SK-N-SH (cell line): ENCODE measurements around the gene MED16.

Experiments used
- CHD2 ChIP-seq: fragments of 150-350 bp; IDR thresholded peaks from 2 replicates; pipeline ENCODE4 v1.6.1; 2018; ENCODE audit warnings: low read length; ENCODE audit not compliant: partially characterized antibody
- EP300 ChIP-seq, 2 experiments: IDR thresholded peaks; 2 replicates each; pipeline versions ENCODE4 v1.4.0 to v1.6.1; 2012; ENCODE audit warnings: borderline replicate concordance in 1 of 2, low read depth in 1 of 2, low read length in 1 of 2
- EZH2phosphoT487 ChIP-seq: fragments of 200-600 bp; sonication (generic); IDR thresholded peaks from 2 replicates; pipeline ENCODE4 v1.6.1; 2017; ENCODE audit warnings: low read depth, mixed run types, mild to moderate bottlenecking, antibody characterized with exemption, moderate library complexity, borderline replicate concordance
- RCOR1 ChIP-seq: fragments of 150-350 bp; IDR thresholded peaks from 2 replicates; pipeline ENCODE4 v1.6.1; 2017; ENCODE audit warnings: antibody characterized with exemption, low read length
- SIN3A ChIP-seq: IDR thresholded peaks from 2 replicates; pipeline ENCODE4 v1.6.1; 2012; ENCODE audit warnings: low read depth, mild to moderate bottlenecking, low read length, moderate library complexity, borderline replicate concordance
- TAF1 ChIP-seq: IDR thresholded peaks from 2 replicates; pipeline ENCODE4 v1.6.1; 2012; ENCODE audit warnings: low read depth, mild to moderate bottlenecking, low read length, moderate library complexity, borderline replicate concordance
- YY1 ChIP-seq: IDR thresholded peaks from 2 replicates; pipeline ENCODE4 v1.4.0; 2012; ENCODE audit warnings: low read depth, mild to moderate bottlenecking
- TF ChIP-seq, protein P1 (sequence below): fragments of 200-600 bp; sonication (generic); IDR thresholded peaks from 2 replicates; pipeline ENCODE4 v1.6.1; 2017; ENCODE audit warnings: antibody characterized with exemption, mild to moderate bottlenecking, moderate library complexity
- TF ChIP-seq, protein P2 (sequence below): IDR thresholded peaks from 2 replicates; pipeline ENCODE4; 2012
- TF ChIP-seq, protein P3 (sequence below): IDR thresholded peaks from 2 replicates; pipeline ENCODE4 v1.4.0; 2012; ENCODE audit warnings: low read depth, borderline replicate concordance
- TF ChIP-seq, protein P4 (sequence below): IDR thresholded peaks from 2 replicates; pipeline ENCODE4 v1.4.0; 2012; ENCODE audit warnings: low read depth, borderline replicate concordance
- TF ChIP-seq, protein P5 (sequence below): IDR thresholded peaks from 2 replicates; pipeline ENCODE4 v1.4.0; 2012; ENCODE audit warnings: low read depth

DNA sequence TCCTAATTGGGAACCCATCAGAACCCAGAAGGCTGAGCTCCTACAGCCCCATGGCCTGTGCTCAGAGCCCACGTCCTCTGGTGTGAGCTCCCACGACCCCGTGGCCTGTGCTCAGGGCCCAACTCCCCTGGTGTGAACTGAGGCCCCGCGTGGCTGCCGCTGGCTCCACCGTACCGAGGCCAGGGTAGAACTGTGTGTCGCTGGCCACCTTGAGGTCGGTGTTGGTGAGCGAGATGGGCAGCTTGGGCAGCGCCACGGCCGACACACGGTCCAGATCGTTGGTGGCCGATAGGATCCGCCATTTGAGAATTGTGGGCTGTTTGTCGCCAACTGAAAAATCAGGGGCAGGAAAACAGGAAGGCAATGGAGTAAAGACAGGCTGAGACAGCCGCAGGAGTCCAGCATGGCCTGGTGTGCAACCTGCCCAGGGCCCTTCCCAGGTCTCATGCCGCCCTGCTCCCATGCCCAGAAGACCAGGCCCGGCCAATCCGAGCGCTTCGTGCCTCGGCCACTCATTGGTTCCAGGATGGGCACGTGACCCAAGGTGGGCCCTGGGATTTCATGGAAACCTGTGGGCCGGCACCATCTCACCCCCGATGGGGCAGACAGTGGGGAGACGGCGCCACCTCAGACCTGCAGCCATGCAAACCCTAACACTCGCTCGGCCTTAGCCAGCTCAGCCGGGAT, 11.5 kb downstream of the MED16 start:
- TF ChIP-seq, protein P1, sequence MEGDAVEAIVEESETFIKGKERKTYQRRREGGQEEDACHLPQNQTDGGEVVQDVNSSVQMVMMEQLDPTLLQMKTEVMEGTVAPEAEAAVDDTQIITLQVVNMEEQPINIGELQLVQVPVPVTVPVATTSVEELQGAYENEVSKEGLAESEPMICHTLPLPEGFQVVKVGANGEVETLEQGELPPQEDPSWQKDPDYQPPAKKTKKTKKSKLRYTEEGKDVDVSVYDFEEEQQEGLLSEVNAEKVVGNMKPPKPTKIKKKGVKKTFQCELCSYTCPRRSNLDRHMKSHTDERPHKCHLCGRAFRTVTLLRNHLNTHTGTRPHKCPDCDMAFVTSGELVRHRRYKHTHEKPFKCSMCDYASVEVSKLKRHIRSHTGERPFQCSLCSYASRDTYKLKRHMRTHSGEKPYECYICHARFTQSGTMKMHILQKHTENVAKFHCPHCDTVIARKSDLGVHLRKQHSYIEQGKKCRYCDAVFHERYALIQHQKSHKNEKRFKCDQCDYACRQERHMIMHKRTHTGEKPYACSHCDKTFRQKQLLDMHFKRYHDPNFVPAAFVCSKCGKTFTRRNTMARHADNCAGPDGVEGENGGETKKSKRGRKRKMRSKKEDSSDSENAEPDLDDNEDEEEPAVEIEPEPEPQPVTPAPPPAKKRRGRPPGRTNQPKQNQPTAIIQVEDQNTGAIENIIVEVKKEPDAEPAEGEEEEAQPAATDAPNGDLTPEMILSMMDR = no peak
- TF ChIP-seq YY1 = no peak
- TF ChIP-seq TAF1 = no peak
- no peak for TF ChIP-seq CHD2
- TF ChIP-seq, protein P2, sequence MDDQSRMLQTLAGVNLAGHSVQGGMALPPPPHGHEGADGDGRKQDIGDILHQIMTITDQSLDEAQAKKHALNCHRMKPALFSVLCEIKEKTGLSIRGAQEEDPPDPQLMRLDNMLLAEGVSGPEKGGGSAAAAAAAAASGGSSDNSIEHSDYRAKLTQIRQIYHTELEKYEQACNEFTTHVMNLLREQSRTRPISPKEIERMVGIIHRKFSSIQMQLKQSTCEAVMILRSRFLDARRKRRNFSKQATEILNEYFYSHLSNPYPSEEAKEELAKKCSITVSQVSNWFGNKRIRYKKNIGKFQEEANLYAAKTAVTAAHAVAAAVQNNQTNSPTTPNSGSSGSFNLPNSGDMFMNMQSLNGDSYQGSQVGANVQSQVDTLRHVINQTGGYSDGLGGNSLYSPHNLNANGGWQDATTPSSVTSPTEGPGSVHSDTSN = no peak
- no peak for TF ChIP-seq RCOR1
- no peak for TF ChIP-seq EP300 (IDR thresholded peaks at IDR 0.05; ENCODE audit: borderline replicate concordance in 1 of 2, low read depth in 1 of 2, low read length in 1 of 2)
- TF ChIP-seq, protein P3, sequence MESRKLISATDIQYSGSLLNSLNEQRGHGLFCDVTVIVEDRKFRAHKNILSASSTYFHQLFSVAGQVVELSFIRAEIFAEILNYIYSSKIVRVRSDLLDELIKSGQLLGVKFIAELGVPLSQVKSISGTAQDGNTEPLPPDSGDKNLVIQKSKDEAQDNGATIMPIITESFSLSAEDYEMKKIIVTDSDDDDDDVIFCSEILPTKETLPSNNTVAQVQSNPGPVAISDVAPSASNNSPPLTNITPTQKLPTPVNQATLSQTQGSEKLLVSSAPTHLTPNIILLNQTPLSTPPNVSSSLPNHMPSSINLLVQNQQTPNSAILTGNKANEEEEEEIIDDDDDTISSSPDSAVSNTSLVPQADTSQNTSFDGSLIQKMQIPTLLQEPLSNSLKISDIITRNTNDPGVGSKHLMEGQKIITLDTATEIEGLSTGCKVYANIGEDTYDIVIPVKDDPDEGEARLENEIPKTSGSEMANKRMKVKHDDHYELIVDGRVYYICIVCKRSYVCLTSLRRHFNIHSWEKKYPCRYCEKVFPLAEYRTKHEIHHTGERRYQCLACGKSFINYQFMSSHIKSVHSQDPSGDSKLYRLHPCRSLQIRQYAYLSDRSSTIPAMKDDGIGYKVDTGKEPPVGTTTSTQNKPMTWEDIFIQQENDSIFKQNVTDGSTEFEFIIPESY = no peak
- TF ChIP-seq EZH2phosphoT487 = no peak
- TF ChIP-seq, protein P4, sequence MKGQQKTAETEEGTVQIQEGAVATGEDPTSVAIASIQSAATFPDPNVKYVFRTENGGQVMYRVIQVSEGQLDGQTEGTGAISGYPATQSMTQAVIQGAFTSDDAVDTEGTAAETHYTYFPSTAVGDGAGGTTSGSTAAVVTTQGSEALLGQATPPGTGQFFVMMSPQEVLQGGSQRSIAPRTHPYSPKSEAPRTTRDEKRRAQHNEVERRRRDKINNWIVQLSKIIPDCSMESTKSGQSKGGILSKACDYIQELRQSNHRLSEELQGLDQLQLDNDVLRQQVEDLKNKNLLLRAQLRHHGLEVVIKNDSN = no peak
- TF ChIP-seq SIN3A = no peak
- TF ChIP-seq, protein P5, sequence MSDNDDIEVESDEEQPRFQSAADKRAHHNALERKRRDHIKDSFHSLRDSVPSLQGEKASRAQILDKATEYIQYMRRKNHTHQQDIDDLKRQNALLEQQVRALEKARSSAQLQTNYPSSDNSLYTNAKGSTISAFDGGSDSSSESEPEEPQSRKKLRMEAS = no peak
